Fibroblast of skin of left quadriceps (primary cell): ENCODE data around the gene GBX2.

Source experiments
- DNase-seq, 2 experiments: peaks; one replicate each; pipeline ENCODE4 v3.0.0-alpha.2; 2013; ENCODE audit warnings: low read depth in 2 of 2

Gene GBX2

DNA sequence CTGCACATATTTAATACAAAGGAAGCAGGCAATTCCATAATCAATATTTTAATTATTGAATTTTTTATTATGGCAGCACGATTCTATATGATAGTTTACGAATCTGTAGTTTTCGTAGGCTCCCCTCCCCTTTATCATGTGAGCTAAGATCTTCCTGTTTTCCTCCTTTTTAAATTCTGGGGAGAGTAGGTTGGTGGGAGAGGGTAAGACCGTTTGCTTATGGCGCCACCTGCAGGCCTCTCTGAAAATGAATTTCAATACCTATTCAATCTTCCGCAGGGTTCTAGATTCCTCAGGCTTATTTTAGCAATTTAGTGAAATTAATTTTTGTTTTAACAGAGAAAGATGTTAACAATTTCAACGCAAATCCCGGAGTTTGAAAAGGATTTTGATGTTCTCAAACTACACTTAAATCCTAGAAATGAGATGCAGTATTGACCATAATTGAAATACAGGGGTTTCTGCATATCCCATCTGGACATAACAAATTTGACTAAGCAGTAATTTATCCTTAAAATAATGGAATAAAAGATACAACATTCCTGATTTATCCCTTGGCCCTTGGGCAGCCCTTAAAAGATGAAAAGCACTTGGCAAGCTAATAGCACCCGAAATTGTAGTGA is 12.8 kb upstream of the GBX2 start:
- DNase-seq = peak in 1 of 2 experiments; percentile 39

DNA sequence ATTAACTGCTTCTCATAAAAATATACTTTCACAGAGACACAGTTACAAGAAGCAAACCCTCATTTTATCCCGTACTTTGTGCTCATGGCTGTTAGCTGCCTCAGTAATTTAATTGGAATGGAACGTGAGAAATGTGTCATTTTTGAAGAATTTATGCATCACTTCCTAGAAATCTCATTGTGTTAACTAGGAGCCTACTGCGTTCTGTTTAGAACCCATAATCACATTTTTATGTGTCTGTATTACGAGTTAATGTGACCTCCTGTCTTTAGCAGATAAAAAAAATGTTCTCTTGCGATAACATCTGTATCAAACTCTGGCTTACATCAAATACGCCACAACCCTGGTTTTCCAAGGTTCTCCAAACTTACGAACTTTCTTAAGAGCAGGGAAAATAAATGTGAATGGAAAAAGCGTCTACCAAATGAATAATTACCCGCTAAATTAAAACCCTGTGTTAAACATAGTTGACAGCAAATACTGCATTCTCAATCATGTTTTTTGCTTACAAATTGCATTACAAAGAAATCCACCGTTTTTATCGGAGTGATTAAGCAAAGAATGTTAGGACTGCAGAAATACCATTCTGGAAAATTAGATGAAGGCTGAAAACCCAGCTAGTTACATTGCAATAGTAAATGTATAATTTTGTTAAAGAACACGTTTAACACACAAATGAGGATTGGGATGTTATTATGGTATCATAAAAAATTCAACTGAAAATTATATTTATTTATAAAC is 12.1 kb upstream of the GBX2 start:
- peak; percentile 53 to 55 for DNase-seq

DNA sequence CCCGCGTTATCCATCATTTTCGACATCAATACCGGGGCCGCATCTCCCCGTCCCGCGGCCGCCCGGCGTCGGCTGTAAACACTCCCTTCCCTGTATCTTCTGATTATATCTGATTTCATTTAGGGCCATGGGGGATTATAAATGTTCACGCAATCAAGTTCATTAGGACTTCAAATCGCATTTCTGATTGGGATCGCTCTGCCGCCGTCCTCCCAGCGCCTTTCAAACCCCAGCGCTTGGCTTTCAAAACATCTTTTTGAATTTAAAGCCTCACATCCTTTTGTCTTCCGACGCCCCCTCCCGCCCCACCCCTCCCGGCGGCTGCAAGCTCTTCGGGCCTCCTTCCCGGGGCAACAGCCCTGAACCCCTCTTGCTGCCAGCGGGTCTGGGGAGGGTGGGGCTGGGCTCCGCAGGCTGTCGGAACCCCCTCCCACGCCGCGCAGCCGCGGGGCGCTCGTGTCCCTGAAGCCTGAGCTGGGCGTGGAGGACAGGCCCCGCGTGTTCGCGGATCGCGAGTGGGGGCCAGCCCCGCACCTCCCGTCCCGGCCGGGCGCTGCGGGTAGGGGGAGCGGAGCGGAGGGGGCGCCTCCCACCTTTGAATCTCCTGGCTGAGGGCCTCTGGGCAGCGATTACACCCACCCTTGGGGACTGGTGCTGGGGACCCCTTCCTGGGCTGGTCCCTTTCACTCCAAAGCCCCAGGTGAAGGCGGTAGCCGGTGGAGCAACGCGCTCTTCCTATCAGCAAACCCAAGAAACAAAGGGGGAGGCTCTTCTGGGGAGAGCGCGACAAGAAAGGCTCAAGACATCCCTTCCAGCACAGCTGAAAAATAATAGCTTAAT is 11.3 kb upstream of the GBX2 start:
- no peak for DNase-seq

DNA sequence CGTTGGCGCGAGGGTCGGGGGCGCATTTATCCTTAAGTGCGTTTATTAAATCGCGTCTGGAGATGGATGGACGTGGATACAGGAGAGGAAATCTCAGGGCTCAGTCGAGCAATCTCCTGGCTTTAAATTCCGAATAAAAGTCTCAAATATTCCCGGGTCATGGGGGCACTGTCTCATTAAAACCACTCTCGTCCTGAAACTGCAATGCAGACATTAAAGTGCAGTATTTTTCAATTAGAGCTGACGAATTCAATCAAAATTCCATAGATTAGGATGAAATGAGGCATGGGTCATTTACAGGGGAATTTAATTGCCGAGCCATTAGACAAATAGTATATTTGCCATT is 10.7 kb upstream of the GBX2 start:
- no peak for DNase-seq

DNA sequence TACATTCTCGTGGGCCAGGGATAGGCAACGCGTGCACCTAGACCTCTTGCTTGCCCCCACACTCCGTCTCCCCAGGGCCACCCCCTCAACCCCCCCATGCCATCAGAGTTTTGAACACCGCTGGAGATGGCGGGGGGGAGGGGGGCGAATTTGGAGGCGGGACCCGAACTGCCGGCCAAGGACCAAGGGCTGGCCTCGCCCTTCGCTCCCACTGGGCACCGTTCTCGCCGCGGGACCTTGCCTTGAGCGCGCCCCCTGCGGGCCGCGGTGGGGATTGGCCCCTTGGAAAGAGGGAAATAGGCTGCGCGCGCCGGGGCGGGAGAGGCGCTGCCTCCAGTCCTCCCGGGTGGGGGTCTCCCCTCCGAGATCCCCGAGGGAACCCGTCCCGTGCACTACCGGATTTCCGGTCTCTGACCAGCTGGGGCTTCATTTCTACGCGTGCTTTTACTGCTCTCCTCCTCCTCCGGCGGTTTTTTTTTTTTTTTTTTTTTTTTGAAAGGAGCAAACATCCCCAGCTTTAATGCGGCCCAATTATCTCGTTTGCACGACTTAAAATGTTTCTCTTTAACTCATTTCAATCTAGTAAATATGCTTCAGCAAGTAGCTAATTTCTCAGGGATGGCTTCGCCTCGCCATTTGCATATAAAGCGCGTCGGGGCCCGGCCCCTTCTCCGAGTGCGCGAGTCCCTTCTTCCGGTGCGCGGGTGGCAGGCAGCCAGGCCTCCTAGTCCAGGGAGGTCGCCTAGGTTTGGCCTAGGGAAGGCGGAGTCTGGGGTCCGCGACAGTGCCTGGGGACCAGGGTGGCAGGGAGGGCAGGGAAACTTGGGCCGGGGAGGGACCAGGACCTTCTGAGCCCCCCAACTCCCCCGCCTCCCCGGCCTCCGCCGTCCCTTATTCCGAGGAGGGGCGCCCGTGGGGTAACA is 10.0 kb upstream of the GBX2 start:
- no peak for DNase-seq

DNA sequence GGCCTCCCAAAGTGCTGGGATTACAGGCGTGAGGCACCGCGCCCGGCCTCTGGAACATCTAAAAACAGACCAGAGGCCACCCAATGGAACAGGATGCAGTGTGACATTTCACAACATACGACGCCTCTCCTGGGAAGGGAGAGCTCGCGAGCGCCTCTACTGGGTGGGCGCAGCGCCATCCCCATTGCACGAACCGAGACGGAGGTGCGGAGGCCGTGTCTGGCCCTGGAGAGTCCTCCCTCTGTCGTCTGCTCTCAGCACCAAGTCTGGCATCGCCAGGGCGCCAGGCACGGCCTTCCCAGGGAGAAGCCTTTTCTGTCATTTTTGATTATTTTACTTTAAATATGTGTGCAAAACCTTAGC is 9.4 kb upstream of the GBX2 start:
- DNase-seq = no peak

DNA sequence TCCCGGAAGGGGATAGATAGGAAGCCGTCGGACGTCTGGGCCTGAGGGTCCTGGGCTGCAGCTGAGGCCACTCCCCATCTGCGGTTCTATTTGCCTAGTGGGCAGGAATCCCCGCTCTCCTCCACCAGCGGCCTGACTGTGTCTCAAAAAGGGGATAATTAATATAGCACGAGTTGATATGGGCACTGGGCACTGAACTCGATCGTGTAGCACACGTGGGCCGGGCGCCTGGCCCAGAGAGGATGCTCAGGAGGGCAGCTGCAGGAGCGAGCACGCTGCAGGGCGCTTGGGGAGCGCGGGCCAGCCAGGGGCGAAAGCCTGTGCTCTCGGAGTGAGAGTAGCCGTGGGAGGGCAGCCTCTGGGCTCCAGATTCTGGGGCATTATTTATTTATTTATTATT is 8.8 kb upstream of the GBX2 start:
- no peak for DNase-seq

DNA sequence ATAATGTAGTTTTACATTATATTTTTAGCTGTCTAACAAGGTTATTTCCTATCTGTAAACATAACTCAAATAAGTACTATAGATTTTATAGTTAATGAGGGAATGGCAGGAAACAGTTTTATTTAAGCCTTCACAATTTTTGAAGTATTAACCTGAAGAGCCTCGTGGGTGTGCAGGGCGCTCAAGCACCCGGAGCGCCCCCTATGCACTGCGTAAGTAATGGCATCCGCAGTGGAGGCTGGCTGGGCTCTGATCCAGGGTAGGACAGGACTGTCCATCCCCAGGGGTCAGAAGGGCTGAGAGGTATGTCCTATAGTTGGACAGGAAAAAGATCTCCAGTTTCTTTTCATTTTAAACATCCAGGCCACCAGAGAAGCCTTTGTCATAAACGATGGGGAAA is 8.2 kb upstream of the GBX2 start:
- no peak for DNase-seq

DNA sequence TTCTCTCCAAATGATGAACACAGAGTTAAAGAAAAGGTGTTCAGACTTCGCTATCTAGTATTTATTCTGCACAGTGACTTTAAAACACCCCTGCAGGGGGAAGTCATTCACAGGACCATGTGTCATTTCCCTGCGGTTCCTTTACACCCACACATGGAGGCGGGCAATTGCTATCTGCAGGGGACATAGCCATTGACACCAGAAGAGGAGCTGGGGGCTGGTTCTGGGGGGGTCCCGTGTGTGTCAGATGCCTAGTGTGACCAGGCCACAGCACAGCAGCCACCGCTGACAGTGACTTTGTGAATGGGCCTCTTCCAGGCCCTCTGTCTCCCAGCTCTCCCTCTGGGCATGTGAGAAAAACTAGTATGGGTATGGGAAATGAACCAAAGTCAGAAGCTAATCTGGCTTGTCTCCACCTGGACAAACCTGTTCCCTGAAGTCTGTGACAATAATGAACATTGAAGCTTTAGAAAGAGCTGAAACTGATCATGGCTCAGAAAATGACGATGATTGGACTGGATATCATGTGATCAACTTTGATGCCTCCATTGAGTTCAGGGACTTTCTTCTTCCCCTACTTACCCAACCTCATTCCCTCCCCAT is 7.5 kb upstream of the GBX2 start:
- DNase-seq = no peak

DNA sequence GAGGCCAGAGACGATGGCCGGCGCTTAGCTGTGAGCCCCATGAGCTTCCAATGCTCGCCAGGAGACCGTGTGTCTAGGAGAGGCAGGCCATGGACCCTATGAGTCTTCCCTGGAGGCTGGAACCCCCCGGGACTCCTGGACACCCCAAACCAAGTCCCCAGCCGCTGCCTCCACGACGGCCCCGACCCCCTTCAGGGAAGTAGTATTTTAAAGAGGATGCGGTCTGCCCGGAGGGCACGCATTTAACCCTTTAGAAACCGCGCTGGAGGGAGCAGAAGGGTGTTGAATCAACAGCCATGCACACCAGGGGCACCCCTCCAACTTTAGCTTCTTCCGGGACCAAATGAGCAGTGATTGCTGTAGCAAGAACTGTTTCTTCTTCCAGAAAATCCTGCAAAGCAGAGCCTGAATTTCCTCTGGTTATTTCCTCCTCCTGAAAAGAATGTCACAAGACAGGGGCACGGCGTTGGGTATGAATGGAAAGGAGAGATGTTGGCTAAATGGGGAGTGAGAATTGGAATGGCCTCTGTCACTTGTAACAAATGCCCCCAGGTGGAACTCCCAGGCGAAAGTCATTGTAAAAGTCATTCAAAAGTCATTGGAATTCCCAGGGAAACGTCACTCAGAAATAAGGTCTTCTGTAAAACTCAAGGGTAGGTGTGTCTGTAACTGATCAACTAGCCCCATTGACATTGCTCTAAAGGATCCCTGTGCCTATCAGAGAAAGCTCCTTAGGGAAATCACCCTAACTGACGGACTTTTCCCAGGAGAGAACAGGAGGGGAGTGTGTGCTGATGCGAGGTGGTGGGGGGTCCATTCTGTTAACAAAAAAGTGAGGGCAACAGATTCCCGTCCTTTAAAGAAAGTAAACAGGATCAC is 5.8 kb upstream of the GBX2 start:
- DNase-seq = no peak

DNA sequence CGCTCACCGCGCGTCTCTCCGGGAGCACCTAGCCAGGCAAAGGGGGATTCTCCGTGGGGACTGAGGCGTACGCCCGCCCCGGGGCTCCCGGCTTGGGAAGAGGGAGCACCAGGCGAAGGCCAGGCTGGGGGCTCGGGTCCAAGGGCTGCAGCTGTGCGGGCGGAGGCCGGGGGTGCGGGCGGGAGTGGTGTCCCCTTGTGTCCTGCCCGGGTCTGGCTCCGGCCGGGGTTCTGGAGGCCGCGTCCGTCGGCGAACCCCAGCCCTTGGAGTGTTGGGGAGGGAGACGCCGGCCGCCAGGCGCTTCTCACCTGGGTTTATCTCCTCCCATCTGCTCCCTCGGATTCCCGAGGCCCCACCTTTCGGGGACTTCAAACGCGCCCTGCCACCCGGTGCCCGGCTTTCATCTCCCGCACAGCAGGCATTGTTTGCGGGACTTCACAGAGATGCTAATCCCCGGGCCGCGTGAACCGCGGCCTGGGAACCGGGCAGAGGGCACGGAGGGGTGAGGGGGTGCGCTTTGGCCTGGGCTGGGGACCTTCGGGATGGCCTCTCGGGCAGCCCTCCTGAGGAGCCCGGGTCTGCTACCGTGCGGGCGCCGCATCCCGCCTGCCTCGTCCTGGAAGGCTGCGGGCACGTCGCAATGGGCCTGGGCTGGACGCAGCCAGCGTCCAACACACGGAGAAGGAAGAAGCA is 5.0 kb upstream of the GBX2 start:
- no peak for DNase-seq

DNA sequence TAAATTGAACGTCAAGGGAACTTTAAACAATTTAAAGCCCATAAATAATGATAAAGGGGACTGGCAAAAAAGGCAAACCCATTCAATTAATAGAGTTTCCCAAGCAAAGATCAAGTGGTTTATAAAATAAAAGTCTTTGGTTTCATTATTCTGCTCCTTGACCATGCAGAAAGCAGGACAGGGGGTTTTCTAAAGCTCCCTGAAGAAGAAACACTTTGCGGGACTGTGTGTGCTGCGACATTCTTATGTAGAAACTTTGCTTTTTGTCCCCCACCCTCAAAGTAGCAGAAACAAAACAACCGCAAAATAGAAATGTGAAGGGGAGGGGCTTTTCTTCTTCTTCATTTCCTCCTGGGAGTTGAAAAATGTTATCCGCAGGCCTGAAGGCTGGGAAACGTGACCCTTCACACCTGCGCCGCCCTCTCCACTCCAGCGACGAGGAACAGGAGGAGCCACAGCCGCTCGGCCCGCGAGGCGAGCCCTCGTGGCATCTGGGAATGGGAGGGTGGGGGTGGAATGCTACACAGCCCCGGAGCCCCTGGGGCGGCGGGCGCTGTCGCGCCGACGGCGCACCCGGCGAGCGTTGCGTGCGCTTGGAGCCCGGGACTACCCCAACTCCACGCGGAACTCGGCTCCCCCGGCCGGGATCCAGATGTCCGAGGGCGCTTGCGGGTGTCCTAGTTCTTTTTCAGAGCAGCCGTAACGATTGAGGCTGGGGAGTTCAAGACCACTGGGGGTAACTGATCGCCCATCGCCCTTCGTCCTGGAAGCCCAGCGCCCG is 4.3 kb upstream of the GBX2 start:
- DNase-seq = no peak

DNA sequence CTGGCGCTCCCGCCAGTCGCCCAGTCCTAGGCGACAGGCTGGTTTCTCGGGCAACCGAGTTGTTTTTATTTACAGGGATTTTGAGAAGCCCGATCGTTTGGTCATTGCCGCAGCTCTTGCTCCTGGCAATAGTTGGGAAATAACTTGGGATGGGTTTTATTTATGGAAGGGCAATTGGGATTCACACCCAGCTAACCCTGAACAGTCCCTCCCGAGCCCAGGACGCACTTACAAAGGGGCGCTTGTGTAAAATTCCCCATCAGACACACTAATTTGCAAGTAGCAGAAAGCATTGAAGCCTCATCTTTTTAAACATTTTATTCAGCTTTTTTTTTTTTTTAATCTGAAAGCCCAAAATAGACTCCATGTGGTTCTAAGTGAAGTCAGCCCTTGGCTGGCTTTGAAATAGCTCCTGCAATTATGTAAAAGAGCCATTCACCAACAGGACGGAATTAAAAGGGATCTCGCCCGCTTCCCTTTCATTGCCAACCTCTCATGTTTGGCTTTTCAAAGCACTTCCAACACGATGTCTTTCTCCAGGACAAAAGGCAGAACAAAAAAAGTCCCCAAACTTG is 3.6 kb upstream of the GBX2 start:
- no peak for DNase-seq

DNA sequence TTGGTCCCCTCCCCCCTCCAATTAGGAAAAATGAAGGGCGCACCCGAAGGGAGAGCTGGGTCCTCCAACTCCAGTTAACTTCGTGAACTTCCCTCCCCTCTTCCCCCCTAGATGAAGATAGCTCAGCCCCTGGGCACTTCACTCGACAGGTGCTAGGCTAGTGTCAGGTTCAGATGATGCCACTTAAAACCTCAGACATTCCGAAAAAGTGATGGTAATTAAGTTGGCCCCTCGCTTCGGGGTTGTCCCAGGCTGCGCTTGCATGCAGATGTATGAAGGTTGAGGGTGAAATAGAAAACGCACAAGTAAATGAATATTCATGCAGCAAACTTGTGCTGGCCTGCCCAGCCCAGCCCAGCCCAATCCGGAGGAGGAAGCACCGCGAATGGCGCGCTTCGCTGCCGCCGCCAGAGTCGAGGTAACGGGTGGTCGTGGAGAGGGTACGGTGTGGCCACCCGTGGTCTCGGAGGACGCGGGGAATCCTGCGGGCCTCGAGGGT is 3.0 kb upstream of the GBX2 start:
- DNase-seq = no peak

DNA sequence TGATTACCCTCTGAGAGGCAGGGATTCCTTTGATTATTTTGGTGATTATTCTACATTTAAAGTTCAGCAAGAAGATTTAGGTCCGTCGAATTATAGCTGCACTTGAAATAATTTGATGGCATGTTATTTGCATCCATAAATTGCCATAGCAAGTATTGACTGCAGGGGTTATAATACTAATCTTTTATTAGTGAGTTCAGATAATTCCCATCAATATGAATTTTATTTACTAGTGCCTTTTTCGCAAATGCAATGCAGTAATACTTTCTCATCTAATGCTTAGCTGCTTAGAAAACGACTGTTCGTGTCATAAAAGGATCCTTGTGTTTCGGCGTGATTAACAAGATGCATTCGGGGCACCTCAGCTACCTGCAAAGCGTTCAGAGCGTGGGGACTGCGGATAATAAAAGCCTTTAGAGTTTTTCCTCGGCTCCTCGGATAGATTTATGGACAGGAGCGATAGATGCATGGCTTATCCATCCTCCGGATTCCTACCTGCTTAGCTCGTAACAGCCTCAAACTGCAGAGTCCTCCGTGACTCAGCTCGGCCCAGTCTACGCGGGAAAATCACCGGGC is 2.5 kb upstream of the GBX2 start:
- no peak for DNase-seq

DNA sequence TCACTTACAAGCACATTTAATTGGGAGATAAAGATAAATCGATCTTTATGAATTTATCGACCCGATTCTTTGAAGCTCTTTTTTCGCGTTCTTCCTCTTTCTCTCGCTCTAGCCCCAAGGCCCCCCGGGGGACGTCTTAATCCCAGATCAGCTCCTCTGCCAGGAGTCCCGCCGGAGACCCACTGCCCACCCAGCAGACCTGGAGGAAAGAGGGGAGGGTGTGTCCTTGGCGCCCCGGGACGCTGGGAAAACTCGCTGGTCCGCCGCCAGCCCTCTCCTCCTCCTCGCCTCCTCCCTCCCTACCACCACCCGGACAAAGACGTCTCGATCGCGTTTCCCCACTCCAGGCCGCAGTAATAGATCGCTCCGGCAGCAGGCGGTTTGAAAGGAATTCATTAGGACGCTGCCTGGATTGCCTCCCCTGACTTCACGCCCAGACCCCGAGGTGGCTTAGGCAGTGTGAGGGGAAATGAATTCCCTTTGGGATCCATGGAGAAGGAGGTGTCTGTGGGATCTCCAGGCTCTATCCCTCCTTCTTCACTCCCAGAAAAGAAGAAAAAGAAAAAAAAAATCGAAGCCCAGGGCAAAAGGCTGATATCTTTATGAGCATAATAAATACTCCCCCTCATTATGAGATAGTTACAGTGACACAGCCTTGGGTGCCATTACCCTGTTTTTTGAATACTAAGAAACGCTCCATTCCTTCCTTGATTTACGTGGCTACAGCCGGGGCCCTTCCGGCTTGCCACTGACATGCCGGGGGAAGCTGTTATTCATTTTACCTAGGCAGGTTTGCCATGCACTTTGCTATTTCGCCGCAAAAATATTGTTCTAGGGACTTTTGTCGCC is 1.8 kb upstream of the GBX2 start:
- no peak for DNase-seq

DNA sequence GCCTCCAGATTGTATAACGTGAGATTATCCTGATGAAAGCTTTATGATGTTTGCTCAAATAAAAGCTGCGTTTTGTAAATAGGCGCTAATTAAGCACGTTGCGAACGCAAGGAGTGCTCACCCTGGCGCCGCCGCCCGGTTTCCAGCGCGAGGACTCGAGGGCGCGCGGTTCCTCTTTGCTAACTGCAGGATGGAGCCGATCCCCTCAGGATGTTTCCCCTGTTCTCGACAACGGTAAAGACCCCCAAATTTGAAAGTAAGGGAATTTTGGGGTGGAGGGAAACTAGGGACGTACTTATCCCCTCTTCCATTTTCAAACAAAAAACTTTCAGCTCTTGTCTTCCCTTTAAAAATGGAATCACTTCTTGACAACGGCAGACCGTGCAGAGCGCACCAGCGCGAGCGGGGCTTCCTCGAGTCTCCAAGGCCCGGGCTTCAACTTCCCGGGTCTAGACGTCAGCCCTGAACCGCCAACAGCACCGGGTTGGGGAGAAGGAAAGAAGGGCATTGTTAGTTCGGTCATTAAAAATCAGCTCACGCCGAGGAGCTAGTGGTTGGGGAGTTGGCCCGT is 1.1 kb upstream of the GBX2 start:
- no peak for DNase-seq
